Liver (tissue), 9 donors: ENCODE measurements around the gene OR10H5. TPM values are rescaled to one million over a fixed set of nuclear protein-coding genes. Genes with fewer than 3 reads are reported as not detected.

ENCODE experiments used
- DNase-seq: peaks from one replicate; pipeline ENCODE4 v3.0.0-alpha.2; 2017; ENCODE audit warnings: low spot score
- H3K27ac ChIP-seq, 2 donors: one replicate each; pipeline ENCODE4 v1.7.0; 2013; ENCODE audit warnings: inconsistent platforms in 2 of 2, low read length in 2 of 2, control low read depth in 1 of 2, low read depth in 1 of 2, mild to moderate bottlenecking in 1 of 2
- H3K27me3 ChIP-seq, 4 donors: one replicate each; pipeline versions ENCODE4 v1.6.1 to v1.7.0; 2013; ENCODE audit warnings: low read length in 3 of 4, inconsistent platforms in 1 of 4, mild to moderate bottlenecking in 1 of 4, moderate library complexity in 1 of 4; ENCODE audit not compliant: control insufficient read depth in 4 of 4, insufficient read depth in 4 of 4
- H3K36me3 ChIP-seq, 4 donors: one replicate each; pipeline versions ENCODE4 v1.6.1 to v1.7.0; 2013; ENCODE audit warnings: low read length in 3 of 4, mild to moderate bottlenecking in 3 of 4, low read depth in 1 of 4, moderate library complexity in 1 of 4; ENCODE audit not compliant: control insufficient read depth in 4 of 4, insufficient read depth in 3 of 4
- H3K4me1 ChIP-seq, 4 donors: one replicate each; pipeline versions ENCODE4 v1.6.1 to v1.7.0; 2013; ENCODE audit warnings: low read length in 3 of 4, mild to moderate bottlenecking in 3 of 4, moderate library complexity in 1 of 4; ENCODE audit not compliant: control insufficient read depth in 4 of 4, insufficient read depth in 4 of 4
- H3K4me3 ChIP-seq, 3 donors: one replicate each; pipeline versions ENCODE4 v1.6.1 to v1.7.0; 2013; ENCODE audit warnings: low read length in 3 of 3, control low read depth in 1 of 3, low read depth in 1 of 3, mild to moderate bottlenecking in 1 of 3
- H3K9ac ChIP-seq, 2 donors: one replicate each; pipeline ENCODE4 v1.7.0; 2013; ENCODE audit warnings: low read length in 2 of 2, mild to moderate bottlenecking in 2 of 2, moderate library complexity in 2 of 2, control low read depth in 1 of 2, low read depth in 1 of 2
- H3K9me3 ChIP-seq, 4 donors: one replicate each; pipeline versions ENCODE4 v1.6.1 to v1.7.0; 2013; ENCODE audit warnings: low read length in 3 of 4; ENCODE audit not compliant: control insufficient read depth in 4 of 4
- ATF3 ChIP-seq: IDR thresholded peaks from 2 replicates; pipeline ENCODE4 v1.6.1; 2016; ENCODE audit warnings: antibody characterized with exemption
- EGR1 ChIP-seq, 2 donors: IDR thresholded peaks; 2 replicates each; pipeline ENCODE4 v1.6.1; 2016 to 2018; ENCODE audit warnings: antibody characterized with exemption in 2 of 2, low read depth in 2 of 2
- FOXA1 ChIP-seq: IDR thresholded peaks from 2 replicates; pipeline ENCODE4 v1.6.1; 2016; ENCODE audit warnings: antibody characterized with exemption
- GABPA ChIP-seq, 2 donors: IDR thresholded peaks in 1 of 2; conservative IDR thresholded peaks in 1 of 2; 2 replicates each; pipeline ENCODE4 v1.6.1; 2016; ENCODE audit warnings: antibody characterized with exemption in 2 of 2, mild to moderate bottlenecking in 1 of 2, moderate library complexity in 1 of 2
- HNF4A ChIP-seq, 2 donors: conservative IDR thresholded peaks; 2 replicates each; pipeline ENCODE4 v1.6.1; 2016; ENCODE audit warnings: antibody characterized with exemption in 2 of 2, mild to moderate bottlenecking in 2 of 2
- HNF4G ChIP-seq: IDR thresholded peaks from 2 replicates; pipeline ENCODE4 v1.6.1; 2016; ENCODE audit warnings: antibody characterized with exemption
- JUND ChIP-seq, 2 donors: IDR thresholded peaks; 2 replicates each; pipeline ENCODE4 v1.6.1; 2016; ENCODE audit warnings: antibody characterized with exemption in 2 of 2
- RAD21 ChIP-seq, 2 donors: IDR thresholded peaks; 2 replicates each; pipeline ENCODE4 v1.6.1; 2016; ENCODE audit warnings: antibody characterized with exemption in 2 of 2, mild to moderate bottlenecking in 2 of 2
- REST ChIP-seq: IDR thresholded peaks from 2 replicates; pipeline ENCODE4 v1.6.1; 2016; ENCODE audit warnings: antibody characterized with exemption, mild to moderate bottlenecking
- RXRA ChIP-seq, 2 donors: IDR thresholded peaks; 2 replicates each; pipeline ENCODE4 v1.6.1; 2017 to 2018; ENCODE audit warnings: antibody characterized with exemption in 2 of 2, mild to moderate bottlenecking in 1 of 2
- SP1 ChIP-seq: IDR thresholded peaks from 2 replicates; pipeline ENCODE4 v1.6.1; 2018; ENCODE audit warnings: antibody characterized with exemption, mild to moderate bottlenecking
- YY1 ChIP-seq: IDR thresholded peaks from 2 replicates; pipeline ENCODE4 v1.6.1; 2016; ENCODE audit warnings: antibody characterized with exemption, mild to moderate bottlenecking
- ZBTB33 ChIP-seq: IDR thresholded peaks from 2 replicates; pipeline ENCODE4 v1.6.1; 2016; ENCODE audit warnings: antibody characterized with exemption
- WGBS: extraction: QIAGEN DNeasy Blood & Tissue Kit; methylation state at CpG from one replicate; pipeline ENCODE4 v1.1.7; 2013; 5-methylcytosine and 5-hydroxymethylcytosine counted together
- polyA plus RNA-seq, 2 donors: library from polyadenylated mRNA; stranded (reverse) in 1 of 2; unstranded in 1 of 2; fragments of 200-250 nt in 1 of 2; fragments of >200 nt in 1 of 2; fragmentation: Nextera tagmentation in 1 of 2; extraction: Ambion mirVana in 1 of 2; gene quantifications; one replicate each; pipeline versions ENCODE4 v1.2.1 to v1.2.3, GENCODE V29; 2013 to 2015
- total RNA-seq, 2 donors: library from RNA; depleted of rRNA; stranded (reverse); fragments of >200 nt; gene quantifications; one replicate each; pipeline ENCODE4 v1.2.3, GENCODE V29; 2014
- TF ChIP-seq, protein P1 (sequence below): IDR thresholded peaks from 2 replicates; pipeline ENCODE4 v1.6.1; 2016; ENCODE audit warnings: antibody characterized with exemption
- TF ChIP-seq, protein P2 (sequence below): fragments of 150-350 bp; IDR thresholded peaks from 2 replicates; pipeline ENCODE4 v1.5.1; 2017; ENCODE audit warnings: improper control_type of control experiment, low read depth, low read length; ENCODE audit not compliant: missing input control
- donor health status: healthy.
- donor health status: healthy.
- donor health status: healthy.
- donor health status: healthy.
- donor health status: healthy.

OR10H5 gene
- total and polyA plus RNA-seq, 4 donors = not detected

DNA sequence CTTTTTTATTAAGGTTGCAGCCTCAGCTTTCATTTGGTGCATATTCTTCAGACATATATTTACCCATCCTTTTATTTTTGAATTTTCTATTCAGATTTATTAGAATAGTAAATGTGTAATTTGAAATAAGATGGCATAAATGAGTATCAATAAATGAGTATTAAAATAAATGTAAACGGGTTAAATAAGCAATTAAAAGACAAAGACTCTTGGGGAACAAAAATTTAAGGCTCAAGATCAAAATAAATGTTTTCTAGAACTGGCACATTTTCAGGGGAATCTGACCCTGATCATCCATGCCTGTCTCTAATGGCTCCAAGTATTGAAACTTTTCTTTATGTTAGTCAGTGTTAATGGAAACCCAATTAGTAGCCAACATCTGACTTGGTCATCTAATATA is 46.7 kb upstream of the OR10H5 start (continued):
- TF ChIP-seq ZBTB33 (no peak), HNF4G (no peak)
- TF ChIP-seq, protein P1, sequence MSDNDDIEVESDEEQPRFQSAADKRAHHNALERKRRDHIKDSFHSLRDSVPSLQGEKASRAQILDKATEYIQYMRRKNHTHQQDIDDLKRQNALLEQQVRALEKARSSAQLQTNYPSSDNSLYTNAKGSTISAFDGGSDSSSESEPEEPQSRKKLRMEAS = no peak

DNA sequence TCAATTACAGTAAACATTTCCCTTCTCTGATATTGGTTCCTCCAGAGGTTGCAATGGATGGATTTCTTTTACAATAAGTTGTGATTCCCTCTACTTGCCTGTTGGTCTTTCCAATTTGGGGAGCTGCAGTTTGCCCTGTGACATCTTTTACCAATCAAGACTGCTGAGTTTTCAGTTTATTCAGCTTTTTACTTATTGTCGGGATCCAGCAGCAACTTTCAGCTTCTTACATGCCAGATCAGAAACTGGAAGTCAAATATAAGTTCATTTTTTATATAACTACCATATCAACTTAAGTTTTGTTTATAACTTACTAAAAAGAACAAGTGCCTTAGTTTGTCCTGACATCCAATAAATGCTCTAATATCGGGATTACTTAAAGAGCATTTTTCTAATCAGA is 39.2 kb upstream of the OR10H5 start:
- Histone ChIP-seq H3K27me3 (peaks cover 0 to 10% (median 2%) of the 10 kb centered on the region in 4 donors), H3K4me1 (no peaks in the 10 kb centered on the region), H3K36me3 (no peaks in the 10 kb centered on the region), H3K9ac (no peak overlapping the region), H3K4me3 (no peak overlapping the region), H3K9me3 (no peaks in the 10 kb centered on the region), H3K27ac (no peak overlapping the region)
- TF ChIP-seq HNF4G = no peak
- no peak for TF ChIP-seq ZBTB33
- no peak for TF ChIP-seq GABPA (IDR thresholded peaks at IDR 0.05 in 1 of 2, conservative IDR thresholded peaks at IDR 0.05 in 1 of 2)
- TF ChIP-seq REST = no peak
- no peak for TF ChIP-seq EGR1 (IDR thresholded peaks at IDR 0.05; ENCODE audit: low read depth in 2 of 2)
- TF ChIP-seq FOXA1 = no peak
- TF ChIP-seq RAD21 (IDR thresholded peaks at IDR 0.05) = no peak
- TF ChIP-seq, protein P1 = no peak
- no peak for TF ChIP-seq YY1
- no peak for TF ChIP-seq RXRA (IDR thresholded peaks at IDR 0.05)
- TF ChIP-seq HNF4A (conservative IDR thresholded peaks at IDR 0.05) = no peak
- no peak for TF ChIP-seq SP1
- TF ChIP-seq ATF3 = no peak
- TF ChIP-seq, protein P2, sequence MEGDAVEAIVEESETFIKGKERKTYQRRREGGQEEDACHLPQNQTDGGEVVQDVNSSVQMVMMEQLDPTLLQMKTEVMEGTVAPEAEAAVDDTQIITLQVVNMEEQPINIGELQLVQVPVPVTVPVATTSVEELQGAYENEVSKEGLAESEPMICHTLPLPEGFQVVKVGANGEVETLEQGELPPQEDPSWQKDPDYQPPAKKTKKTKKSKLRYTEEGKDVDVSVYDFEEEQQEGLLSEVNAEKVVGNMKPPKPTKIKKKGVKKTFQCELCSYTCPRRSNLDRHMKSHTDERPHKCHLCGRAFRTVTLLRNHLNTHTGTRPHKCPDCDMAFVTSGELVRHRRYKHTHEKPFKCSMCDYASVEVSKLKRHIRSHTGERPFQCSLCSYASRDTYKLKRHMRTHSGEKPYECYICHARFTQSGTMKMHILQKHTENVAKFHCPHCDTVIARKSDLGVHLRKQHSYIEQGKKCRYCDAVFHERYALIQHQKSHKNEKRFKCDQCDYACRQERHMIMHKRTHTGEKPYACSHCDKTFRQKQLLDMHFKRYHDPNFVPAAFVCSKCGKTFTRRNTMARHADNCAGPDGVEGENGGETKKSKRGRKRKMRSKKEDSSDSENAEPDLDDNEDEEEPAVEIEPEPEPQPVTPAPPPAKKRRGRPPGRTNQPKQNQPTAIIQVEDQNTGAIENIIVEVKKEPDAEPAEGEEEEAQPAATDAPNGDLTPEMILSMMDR = no peak
- no peak for TF ChIP-seq JUND (IDR thresholded peaks at IDR 0.05)
- 80% methylated on average over 2 of the region's 2 CpGs for WGBS
- DNase-seq = no peak
